A673 (cell line): Measurements from ENCODE around the gene SFT2D1. TPM values are rescaled to one million over a fixed set of nuclear protein-coding genes. Genes with fewer than 3 reads are reported as not detected.
"Not testable (repeated sequence)": the region's sequence is repeated elsewhere in the genome, so short reads cannot be mapped to it uniquely, and the experiment has no call there.

Source experiments
- BruUV-seq: library from RNA; stranded (reverse); fragments of 400-500 nt; replicated peaks from 2 replicates; lab custom pipeline; 2021; lab: Mats Ljungman, UMichigan
- CTCF ChIA-PET: fragments of 300-600 bp; sonication (Branson Sonifier 250); formaldehyde crosslinking; loops from one replicate; lab custom pipeline; 2022; ENCODE audit warnings: antibody characterized with exemption; lab: Charles Lee
- POLR2A ChIA-PET: fragments of 300-600 bp; sonication (Branson Sonifier 250); formaldehyde crosslinking; loops from one replicate; lab custom pipeline; 2022; ENCODE audit warnings: antibody characterized with exemption; ENCODE audit not compliant: low non-redundant PET; lab: Charles Lee
- DNase-seq: peaks from one replicate; pipeline ENCODE4 v3.0.0-alpha.2; 2015; ENCODE audit warnings: low spot score
- H3K27ac ChIP-seq: fragments of 200-600 bp; sonication (generic); 2 replicates; pipeline ENCODE4 v1.5.1; 2016; ENCODE audit warnings: mixed run types, low read depth, mild to moderate bottlenecking, mixed read lengths, antibody characterized with exemption, low read length; ENCODE audit not compliant: poor library complexity, severe bottlenecking
- H3K27me3 ChIP-seq: fragments of 200-600 bp; sonication (generic); replicated peaks from 2 replicates; pipeline ENCODE4 v1.6.1; 2017; ENCODE audit warnings: mixed run types, low read depth, mild to moderate bottlenecking, mixed read lengths, antibody characterized with exemption, low read length; ENCODE audit not compliant: insufficient read depth, poor library complexity
- H3K36me3 ChIP-seq: fragments of 200-600 bp; sonication (generic); 2 replicates; pipeline ENCODE4 v1.6.1; 2016; ENCODE audit warnings: mixed run types, mild to moderate bottlenecking, mixed read lengths, antibody characterized with exemption, low read length; ENCODE audit not compliant: insufficient read depth, poor library complexity, severe bottlenecking
- H3K4me1 ChIP-seq: fragments of 200-600 bp; sonication (generic); 2 replicates; pipeline ENCODE4 v1.6.1; 2017; ENCODE audit warnings: mixed run types, mild to moderate bottlenecking, mixed read lengths, antibody characterized with exemption, low read length; ENCODE audit not compliant: insufficient read depth, poor library complexity, severe bottlenecking
- H3K4me3 ChIP-seq: fragments of 200-600 bp; sonication (generic); 2 replicates; pipeline ENCODE4 v1.5.1; 2016; ENCODE audit warnings: low read depth, mixed run types, mild to moderate bottlenecking, mixed read lengths, low read length; ENCODE audit not compliant: poor library complexity, severe bottlenecking
- H3K9me3 ChIP-seq: fragments of 200-600 bp; sonication (generic); 2 replicates; pipeline ENCODE4 v1.6.1; 2016; ENCODE audit warnings: mixed run types, low read depth, mild to moderate bottlenecking, mixed read lengths, antibody characterized with exemption, low read length; ENCODE audit not compliant: poor library complexity, severe bottlenecking
- CTCF ChIP-seq: fragments of 300-800, 200-600 bp; sonication (generic); conservative IDR thresholded peaks from 2 replicates; pipeline ENCODE4 v1.5.1; 2017; ENCODE audit warnings: low read depth, mild to moderate bottlenecking, antibody characterized with exemption, low read length, moderate library complexity, mixed read lengths
- EZH2 ChIP-seq: fragments of 200-600 bp; sonication (generic); IDR thresholded peaks from 2 replicates; pipeline ENCODE4 v1.6.1; 2017; ENCODE audit warnings: borderline replicate concordance, low read depth, mild to moderate bottlenecking, mixed read lengths, antibody characterized with exemption, low read length; ENCODE audit not compliant: poor library complexity, severe bottlenecking
- intact Hi-C: fragments of 100-400 bp; cut with micrococcal nuclease; formaldehyde crosslinking; loops from one replicate; pipeline ENCODE4 v1.10.0; 2022; ENCODE audit not compliant: unreplicated experiment
- total RNA-seq: library from RNA; stranded (reverse); gene quantifications from 2 replicates; pipeline ENCODE4 v1.2.3, GENCODE V29; 2021

The SFT2D1 gene
- total RNA-seq, 1 experiment from 2014 or later = 62.0 TPM

- POLR2A ChIA-PET = no interaction called here
- Histone ChIP-seq H3K27ac (no peak overlapping the region), H3K9me3 (no peaks in the 10 kb centered on the region), H3K27me3 (no peaks in the 10 kb centered on the region), H3K36me3 (no peaks in the 10 kb centered on the region), H3K4me1 (peaks cover 1% of the 10 kb centered on the region), H3K4me3 (no peak overlapping the region)
- no peak for TF ChIP-seq CTCF
- TF ChIP-seq EZH2 = no peak
- intact Hi-C loops = no loop called here
- CTCF ChIA-PET = no interaction called here
- no peak for DNase-seq
- BruUV-seq = no TSS peak
Observed at GRCh38 chr6:166346449-166346848, 4.1 kb upstream of the SFT2D1 start.

- DNase-seq, CTCF ChIA-PET, H3K4me3 ChIP-seq, H3K9me3 ChIP-seq, POLR2A ChIA-PET, intact Hi-C loops, H3K27ac ChIP-seq, H3K4me1 ChIP-seq, H3K36me3 ChIP-seq, H3K27me3 ChIP-seq, BruUV-seq: not testable (repeated sequence)
Observed at GRCh38 chr6:166345672-166346071, 3.3 kb upstream of the SFT2D1 start.

- intact Hi-C loops = loop anchor here (5.0 kb wide), 1 partner anchor 37 kb away; the partner anchor contains the start of gene MPC1
- H3K27ac ChIP-seq, POLR2A ChIA-PET, H3K9me3 ChIP-seq, H3K36me3 ChIP-seq, H3K27me3 ChIP-seq, H3K4me3 ChIP-seq, H3K4me1 ChIP-seq, CTCF ChIA-PET, BruUV-seq, DNase-seq: not testable (repeated sequence)
Observed at GRCh38 chr6:166344921-166345320, 2.6 kb upstream of the SFT2D1 start.

- H3K4me1 ChIP-seq = peaks cover 5% of the 10 kb centered on the region
- H3K36me3 ChIP-seq = no peaks in the 10 kb centered on the region
- no peak for DNase-seq
- no peaks in the 10 kb centered on the region for H3K27me3 ChIP-seq
- ChIA-PET POLR2A (interaction anchor here (0.6 kb wide), 1 partner anchor 64 kb away, joined by 3 read pairs; no protein-coding TSS in a partner anchor), CTCF (no interaction called here)
- intact Hi-C loops = loop anchor here (5.0 kb wide), 1 partner anchor 38 kb away; the partner anchor contains the start of gene MPC1
- H3K27ac ChIP-seq = no peak overlapping the region
- no peak overlapping the region for H3K4me3 ChIP-seq
- TF ChIP-seq EZH2 = no peak
- TF ChIP-seq CTCF = no peak
- H3K9me3 ChIP-seq = no peaks in the 10 kb centered on the region
- BruUV-seq = no TSS peak
Observed at GRCh38 chr6:166344240-166344639, 1.9 kb upstream of the SFT2D1 start.
